ENCODE measurements around the gene SKI. TPM values are rescaled to one million over a fixed set of nuclear protein-coding genes. Genes with fewer than 3 reads are reported as not detected.

The SKI gene
- total and polyA plus RNA-seq, 2 donors (not counting 1 experiment from before 2014, with no cell fraction given) = 11.6 to 21.8 TPM

- H3K27ac ChIP-seq (ENCODE audit: insufficient read depth, low read length) = peak overlapping the region; percentile 95
- no peak for DNase-seq (ENCODE audit: low read depth in 2 of 2)
- H3K4me3 ChIP-seq (replicated peaks in 1 of 4; ENCODE audit: control extremely low read depth in 1 of 4, insufficient read depth in 1 of 4, low read depth in 3 of 4, low read length in 4 of 4) = peak overlapping the region in 1 of 4 experiments; percentile 35
- peak overlapping the region; percentile 79 for H3K9ac ChIP-seq (ENCODE audit: insufficient read depth, low read length)
- no peak overlapping the region for H2AFZ ChIP-seq (ENCODE audit: low read length)
- H3K4me2 ChIP-seq (ENCODE audit: extremely low read depth, insufficient read depth, low read length) = peak overlapping the region; percentile 81
- H3K27me3 ChIP-seq (ENCODE audit: control insufficient read depth, insufficient read depth, low read length) = no peaks in the 10 kb centered on the region
- H3K9me3 ChIP-seq (ENCODE audit: control insufficient read depth, insufficient read depth, low read depth, low read length) = no peaks in the 10 kb centered on the region
- H3K79me2 ChIP-seq (ENCODE audit: control insufficient read depth, insufficient read depth, low read length) = peaks cover 86% of the 10 kb centered on the region
- no peak for TF ChIP-seq CTCF (conservative IDR thresholded peaks at IDR 0.05 in 1 of 2, IDR thresholded peaks at IDR 0.05 in 1 of 2; ENCODE audit: low read depth in 1 of 2, low read length in 2 of 2)
- TF ChIP-seq EZH2 (IDR thresholded peaks at IDR 0.05; ENCODE audit: low read length, missing control alignments) = no peak
- no peaks in the 10 kb centered on the region for H3K36me3 ChIP-seq (ENCODE audit: control insufficient read depth, insufficient read depth, low read length)
- peaks cover 40% of the 10 kb centered on the region for H3K4me1 ChIP-seq (ENCODE audit: control insufficient read depth, extremely low read depth, insufficient read depth, low read length)
- no peaks in the 10 kb centered on the region for H4K20me1 ChIP-seq (ENCODE audit: control insufficient read depth, extremely low read depth, insufficient read depth, low read length)
Observed at GRCh38 chr1:2291577-2291976, 63.5 kb downstream of the SKI start.

DNA sequence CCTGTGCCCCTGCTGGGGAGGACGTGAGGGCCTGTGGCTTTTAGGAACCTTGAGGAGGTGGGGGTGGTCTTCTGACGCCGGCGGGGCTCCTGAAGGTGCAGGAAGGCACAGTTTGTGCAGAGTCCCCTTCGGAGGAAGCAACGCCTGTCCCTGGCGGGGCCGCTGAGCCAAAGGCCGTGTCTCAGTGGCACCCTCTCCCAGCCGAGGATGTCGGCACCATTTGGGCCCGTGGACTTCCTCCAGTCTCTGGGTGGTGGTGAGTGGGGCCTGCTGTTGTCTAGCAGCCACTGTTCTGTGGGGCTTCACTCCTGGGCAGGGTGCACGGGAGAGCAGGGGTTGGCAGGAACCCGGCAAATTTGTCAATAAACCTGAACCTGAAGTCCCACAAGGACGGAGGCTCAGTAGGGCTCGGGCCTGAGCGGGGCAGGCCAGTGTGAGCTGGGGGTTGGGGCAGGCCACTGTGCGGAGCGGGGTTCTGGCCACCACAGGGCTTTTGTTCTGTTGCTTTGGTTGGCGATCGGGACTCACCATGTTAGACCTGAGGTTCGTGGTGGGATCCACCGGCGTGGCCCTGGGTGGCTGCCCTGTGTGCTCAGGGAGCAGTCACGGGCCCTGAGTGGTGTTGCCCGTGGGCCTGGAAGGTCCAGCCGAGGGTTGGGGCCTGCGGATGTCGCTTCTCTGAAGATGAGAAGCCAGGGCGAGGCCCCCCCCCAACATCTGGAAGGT, 64.8 kb downstream of the SKI start:
- TF ChIP-seq CTCF (conservative IDR thresholded peaks at IDR 0.05 in 1 of 2, IDR thresholded peaks at IDR 0.05 in 1 of 2; ENCODE audit: low read depth in 1 of 2, low read length in 2 of 2) = no peak
- TF ChIP-seq EZH2 (IDR thresholded peaks at IDR 0.05; ENCODE audit: low read length, missing control alignments) = no peak
- H3K4me2 ChIP-seq (ENCODE audit: extremely low read depth, insufficient read depth, low read length) = no peak overlapping the region
- peak overlapping the region; percentile 22 for H3K9ac ChIP-seq (ENCODE audit: insufficient read depth, low read length)
- no peaks in the 10 kb centered on the region for H3K36me3 ChIP-seq (ENCODE audit: control insufficient read depth, insufficient read depth, low read length)
- peaks cover 41% of the 10 kb centered on the region for H3K4me1 ChIP-seq (ENCODE audit: control insufficient read depth, extremely low read depth, insufficient read depth, low read length)
- no peak overlapping the region for H2AFZ ChIP-seq (ENCODE audit: low read length)
- no peak for DNase-seq (ENCODE audit: low read depth in 2 of 2)
- no peak overlapping the region for H3K4me3 ChIP-seq (replicated peaks in 1 of 4; ENCODE audit: control extremely low read depth in 1 of 4, insufficient read depth in 1 of 4, low read depth in 3 of 4, low read length in 4 of 4)
- H3K27ac ChIP-seq (ENCODE audit: insufficient read depth, low read length) = peak overlapping the region; percentile 95
- H3K27me3 ChIP-seq (ENCODE audit: control insufficient read depth, insufficient read depth, low read length) = no peaks in the 10 kb centered on the region
- peaks cover 89% of the 10 kb centered on the region for H3K79me2 ChIP-seq (ENCODE audit: control insufficient read depth, insufficient read depth, low read length)
- H3K9me3 ChIP-seq (ENCODE audit: control insufficient read depth, insufficient read depth, low read depth, low read length) = no peaks in the 10 kb centered on the region
- H4K20me1 ChIP-seq (ENCODE audit: control insufficient read depth, extremely low read depth, insufficient read depth, low read length) = no peaks in the 10 kb centered on the region

GRCh38 chr1:2294033-2294724, 66.1 kb downstream of the SKI start:
- H3K36me3 ChIP-seq (ENCODE audit: control insufficient read depth, insufficient read depth, low read length) = no peaks in the 10 kb centered on the region
- H3K4me2 ChIP-seq (ENCODE audit: extremely low read depth, insufficient read depth, low read length) = peak overlapping the region; percentile 23
- H4K20me1 ChIP-seq (ENCODE audit: control insufficient read depth, extremely low read depth, insufficient read depth, low read length) = no peaks in the 10 kb centered on the region
- H3K27me3 ChIP-seq (ENCODE audit: control insufficient read depth, insufficient read depth, low read length) = no peaks in the 10 kb centered on the region
- H3K4me1 ChIP-seq (ENCODE audit: control insufficient read depth, extremely low read depth, insufficient read depth, low read length) = peaks cover 41% of the 10 kb centered on the region
- H3K9ac ChIP-seq (ENCODE audit: insufficient read depth, low read length) = no peak overlapping the region
- no peaks in the 10 kb centered on the region for H3K9me3 ChIP-seq (ENCODE audit: control insufficient read depth, insufficient read depth, low read depth, low read length)
- peak overlapping the region; percentile 69 for H3K27ac ChIP-seq (ENCODE audit: insufficient read depth, low read length)
- TF ChIP-seq EZH2 (IDR thresholded peaks at IDR 0.05; ENCODE audit: low read length, missing control alignments) (no peak), CTCF (conservative IDR thresholded peaks at IDR 0.05 in 1 of 2, IDR thresholded peaks at IDR 0.05 in 1 of 2; ENCODE audit: low read depth in 1 of 2, low read length in 2 of 2) (no peak)
- DNase-seq (ENCODE audit: low read depth in 2 of 2) = peak in 1 of 2 donors; percentile 50
- peaks cover 90% of the 10 kb centered on the region for H3K79me2 ChIP-seq (ENCODE audit: control insufficient read depth, insufficient read depth, low read length)
- H2AFZ ChIP-seq (ENCODE audit: low read length) = no peak overlapping the region
- no peak overlapping the region for H3K4me3 ChIP-seq (replicated peaks in 1 of 4; ENCODE audit: control extremely low read depth in 1 of 4, insufficient read depth in 1 of 4, low read depth in 3 of 4, low read length in 4 of 4)
